GM21717 (cell line): ENCODE data around the gene KAT2B.
"Not testable (repeated sequence)": the region's sequence is repeated elsewhere in the genome, so short reads cannot be mapped to it uniquely, and the experiment has no call there.

Experiments
- ATAC-seq: cut with Tn5 transposase; IDR thresholded peaks from one replicate; pipeline ENCODE4 v1.9.1; 2021; ENCODE audit warnings: mild to moderate bottlenecking, moderate library complexity; ENCODE audit not compliant: unreplicated experiment

The KAT2B gene

DNA sequence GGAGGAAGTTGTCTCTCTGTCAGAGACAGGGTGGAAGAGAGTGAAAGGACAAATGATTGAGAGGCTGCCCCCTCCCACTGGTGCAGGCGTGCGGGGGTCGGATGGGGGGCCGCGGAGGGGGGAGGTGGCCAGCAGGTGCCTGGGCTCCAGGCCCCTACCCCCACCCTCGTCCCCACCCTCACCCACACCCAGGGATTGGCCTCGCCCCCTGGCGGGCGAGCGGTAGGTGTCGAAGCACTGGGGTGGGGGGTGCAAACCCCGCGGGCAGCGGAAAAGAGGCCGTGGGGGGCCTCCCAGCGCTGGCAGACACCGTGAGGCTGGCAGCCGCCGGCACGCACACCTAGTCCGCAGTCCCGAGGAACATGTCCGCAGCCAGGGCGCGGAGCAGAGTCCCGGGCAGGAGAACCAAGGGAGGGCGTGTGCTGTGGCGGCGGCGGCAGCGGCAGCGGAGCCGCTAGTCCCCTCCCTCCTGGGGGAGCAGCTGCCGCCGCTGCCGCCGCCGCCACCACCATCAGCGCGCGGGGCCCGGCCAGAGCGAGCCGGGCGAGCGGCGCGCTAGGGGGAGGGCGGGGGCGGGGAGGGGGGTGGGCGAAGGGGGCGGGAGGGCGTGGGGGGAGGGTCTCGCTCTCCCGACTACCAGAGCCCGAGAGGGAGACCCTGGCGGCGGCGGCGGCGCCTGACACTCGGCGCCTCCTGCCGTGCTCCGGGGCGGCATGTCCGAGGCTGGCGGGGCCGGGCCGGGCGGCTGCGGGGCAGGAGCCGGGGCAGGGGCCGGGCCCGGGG is at the start of gene KAT2B:
Gene KAT2B (plus strand): TSS at position 682 of the 783 bp plus-strand sequence. CDS start 32 bp downstream, at position 714.
- ATAC-seq = peak; percentile 54

DNA sequence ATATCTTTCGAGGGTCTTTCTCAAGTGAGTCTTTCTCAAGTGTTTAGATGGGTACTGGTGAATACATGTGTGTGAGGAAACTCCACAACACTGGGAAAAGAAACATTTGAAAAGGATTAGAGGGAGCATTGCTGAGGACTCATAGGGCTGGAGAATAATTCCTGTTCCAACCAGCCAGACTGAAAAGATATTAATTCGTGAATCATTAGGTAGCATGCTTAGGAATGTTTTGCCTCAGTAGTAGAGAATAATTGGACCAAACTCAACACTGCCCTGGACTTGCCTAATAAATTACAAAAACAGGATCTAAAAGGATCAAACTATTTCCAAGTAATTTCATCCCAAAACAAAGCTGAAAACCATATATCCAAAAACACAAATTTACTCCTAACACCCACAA is 45.5 kb upstream of the KAT2B start:
- no peak for ATAC-seq

DNA sequence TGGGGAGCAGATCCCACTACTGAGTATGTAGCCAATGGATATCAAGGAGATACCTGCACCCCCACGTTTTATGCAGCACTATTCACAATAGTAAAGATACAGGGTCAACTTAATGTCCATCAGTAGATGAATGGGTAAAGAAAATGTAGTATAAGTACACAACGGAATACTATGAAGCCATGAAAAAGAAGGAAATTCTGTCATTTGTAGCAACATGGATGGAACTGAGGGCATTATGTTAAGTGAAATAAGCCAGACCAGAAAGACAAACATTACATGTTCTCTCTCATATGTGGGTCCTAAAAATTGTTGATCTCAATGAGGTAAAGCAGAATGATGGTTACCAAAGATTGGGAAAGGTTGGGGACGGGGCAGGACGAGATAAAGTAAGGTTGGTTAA is 42.7 kb upstream of the KAT2B start:
- ATAC-seq = no peak

DNA sequence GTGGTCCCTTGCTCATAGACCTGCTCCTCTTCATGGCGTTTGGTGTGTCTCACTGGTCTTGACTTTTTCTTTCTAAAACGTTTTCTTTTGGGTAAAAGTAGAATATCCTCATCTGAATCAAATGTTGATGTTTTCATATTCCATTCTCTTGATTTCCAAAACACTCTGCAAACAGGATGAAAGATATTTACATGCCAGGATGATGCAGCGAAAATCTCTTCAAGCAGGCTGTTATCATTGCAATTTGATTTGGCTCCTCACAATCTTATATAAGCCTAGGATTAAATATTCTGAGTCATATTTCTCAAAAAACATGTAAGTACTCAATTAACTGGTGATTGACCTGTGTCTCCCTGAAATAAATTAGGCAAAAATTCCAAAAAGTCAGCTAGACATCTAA is 38.3 kb upstream of the KAT2B start:
- no peak for ATAC-seq

DNA sequence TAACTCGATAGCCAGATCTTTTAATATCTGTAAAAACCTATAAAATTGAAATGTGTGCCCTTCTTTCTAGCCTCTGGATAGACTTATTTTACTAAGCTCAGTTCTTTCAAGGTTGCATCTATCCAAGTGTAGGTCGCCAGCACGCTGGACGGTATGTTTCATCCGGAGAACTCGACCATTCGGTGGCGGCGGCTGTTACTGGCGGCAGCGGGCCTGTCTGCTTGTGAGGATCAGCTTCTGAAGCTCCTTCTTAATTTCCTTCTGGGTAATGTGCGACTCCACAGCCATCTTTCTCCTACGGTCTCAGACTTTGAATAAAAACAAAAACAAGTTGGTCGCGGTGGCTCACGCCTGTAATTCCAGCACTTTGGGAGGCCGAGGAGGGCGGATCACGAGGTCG is 32.3 kb upstream of the KAT2B start:
- no peak for ATAC-seq

DNA sequence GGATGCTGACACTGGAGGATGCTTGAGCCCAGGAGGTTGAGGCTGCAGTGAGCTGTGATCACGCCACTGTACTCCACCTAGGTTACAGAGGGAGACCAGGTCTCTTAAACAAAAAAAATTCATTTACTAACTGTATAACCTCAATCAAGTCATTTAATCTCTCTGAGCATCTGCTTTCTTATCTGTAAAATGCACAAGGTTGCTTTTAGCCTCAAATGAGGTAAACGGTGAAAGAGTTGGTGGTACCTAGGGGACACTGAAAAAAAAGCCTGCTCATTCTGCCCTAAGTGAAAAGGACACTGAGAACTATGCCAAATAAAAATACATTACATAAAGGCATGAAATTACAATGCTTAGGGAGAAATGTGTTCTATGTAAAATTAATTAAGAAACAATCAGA is 31.6 kb upstream of the KAT2B start:
- no peak for ATAC-seq

DNA sequence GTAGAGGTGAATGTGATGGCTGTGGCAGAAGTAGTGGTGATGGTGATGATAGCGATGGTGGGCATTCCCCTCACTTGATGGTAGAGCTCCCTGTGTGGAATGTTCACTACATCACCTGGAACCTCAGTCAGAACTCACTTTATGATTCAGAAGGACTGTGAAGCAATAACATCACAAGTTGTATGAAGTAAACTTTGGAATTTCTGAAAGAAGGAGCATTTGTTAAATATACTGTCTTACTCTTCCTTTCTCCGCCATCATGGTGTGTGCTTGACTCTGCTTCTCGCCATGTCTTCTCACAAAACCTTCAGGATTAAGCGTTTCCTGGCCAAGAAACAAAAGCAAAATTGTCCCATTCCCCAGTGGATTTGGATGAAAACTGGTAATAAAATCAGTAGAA is 28.1 kb upstream of the KAT2B start, which contains the start of gene PP2D1:
Gene PP2D1 (minus strand): TSS at position 101 of the 400 bp plus-strand sequence. CDS start 192 bp downstream, outside the sequence.
- ATAC-seq = no peak

DNA sequence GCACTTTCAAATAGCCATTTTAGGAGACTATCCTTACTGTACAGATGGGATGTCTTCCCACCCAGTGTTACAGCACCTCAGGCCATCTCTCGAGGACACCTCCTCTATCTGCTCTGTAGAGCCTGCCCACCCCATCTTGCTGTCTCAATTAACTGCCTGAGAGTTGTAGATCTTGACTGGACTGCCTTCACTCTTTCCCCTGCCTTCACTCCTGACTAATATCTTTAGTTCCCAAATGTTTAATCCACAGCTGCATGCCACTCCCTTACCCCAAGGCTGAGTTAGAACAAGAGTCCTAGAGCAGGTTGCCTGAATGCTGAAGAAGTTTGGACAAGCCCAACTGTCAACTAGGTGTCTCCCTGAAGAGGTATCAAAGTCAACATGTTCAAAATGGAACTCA is 26.9 kb upstream of the KAT2B start:
- ATAC-seq = no peak

DNA sequence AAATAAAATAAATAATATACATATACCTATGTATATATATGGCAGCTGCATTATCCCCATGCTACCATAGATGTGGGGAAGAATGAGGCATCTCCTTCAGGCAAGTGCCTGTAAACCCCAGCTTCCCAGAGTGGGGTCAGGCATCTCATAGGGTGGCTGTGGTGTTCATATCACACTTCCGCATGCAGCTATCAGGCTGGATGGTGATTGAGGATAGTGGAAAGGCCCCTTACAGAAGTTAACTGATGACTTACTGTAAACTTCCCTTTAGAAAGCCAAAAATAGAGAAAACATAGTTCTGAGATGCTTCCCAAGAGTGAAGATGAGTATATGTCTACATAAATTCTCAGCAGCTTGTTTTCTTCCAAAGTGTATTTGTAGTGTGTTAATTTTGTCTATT is 24.7 kb upstream of the KAT2B start:
- ATAC-seq = no peak

DNA sequence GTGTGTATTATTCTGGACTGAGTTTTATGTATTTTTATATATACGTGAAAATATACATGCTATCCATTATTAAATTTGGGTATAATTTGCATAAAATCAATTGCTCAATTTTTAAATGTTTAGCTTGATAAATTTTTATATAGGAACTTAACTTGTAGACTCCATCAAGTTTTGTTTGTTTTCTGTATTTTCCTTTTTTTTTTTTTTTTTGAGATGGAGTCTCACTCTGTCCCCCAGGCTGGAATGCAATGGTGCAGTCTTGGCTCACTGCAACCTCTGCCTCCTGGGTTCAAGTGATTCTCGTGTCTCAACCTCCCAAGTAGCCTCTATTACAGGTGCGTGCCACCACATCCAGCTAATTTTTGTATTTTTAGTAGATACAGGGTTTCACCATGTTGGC is 24.2 kb upstream of the KAT2B start:
- not testable (repeated sequence) for ATAC-seq

DNA sequence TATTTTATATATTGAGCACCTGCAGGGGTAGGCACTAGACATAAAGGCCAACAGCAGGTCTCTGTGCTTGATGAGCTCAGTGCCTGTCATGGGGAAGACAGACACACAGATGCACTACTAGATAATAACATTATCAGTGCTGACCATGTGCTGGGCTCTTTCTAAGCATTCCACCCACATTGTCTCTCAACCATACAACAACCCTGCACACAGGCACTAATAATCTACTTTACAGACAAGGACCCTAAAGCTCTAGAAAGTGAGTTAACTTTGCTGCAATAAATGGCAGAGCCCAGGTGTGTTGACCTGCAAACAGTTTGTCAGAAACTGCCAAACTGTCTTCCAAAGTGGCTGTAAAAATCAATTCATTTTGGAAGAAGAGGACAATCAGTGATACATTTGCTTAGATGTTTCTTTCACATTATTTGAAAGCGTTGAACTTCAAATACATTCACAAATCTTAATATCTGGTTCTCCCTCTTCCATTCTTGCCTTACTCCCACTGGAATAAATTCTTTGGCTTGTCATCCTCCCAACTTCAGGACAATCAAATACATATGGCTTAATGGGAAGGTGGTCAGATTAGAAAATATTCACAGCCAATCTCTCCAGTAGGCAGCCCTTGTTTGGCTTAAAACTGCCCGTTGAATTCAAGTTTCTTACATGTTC is 17.2 kb upstream of the KAT2B start:
- no peak for ATAC-seq

DNA sequence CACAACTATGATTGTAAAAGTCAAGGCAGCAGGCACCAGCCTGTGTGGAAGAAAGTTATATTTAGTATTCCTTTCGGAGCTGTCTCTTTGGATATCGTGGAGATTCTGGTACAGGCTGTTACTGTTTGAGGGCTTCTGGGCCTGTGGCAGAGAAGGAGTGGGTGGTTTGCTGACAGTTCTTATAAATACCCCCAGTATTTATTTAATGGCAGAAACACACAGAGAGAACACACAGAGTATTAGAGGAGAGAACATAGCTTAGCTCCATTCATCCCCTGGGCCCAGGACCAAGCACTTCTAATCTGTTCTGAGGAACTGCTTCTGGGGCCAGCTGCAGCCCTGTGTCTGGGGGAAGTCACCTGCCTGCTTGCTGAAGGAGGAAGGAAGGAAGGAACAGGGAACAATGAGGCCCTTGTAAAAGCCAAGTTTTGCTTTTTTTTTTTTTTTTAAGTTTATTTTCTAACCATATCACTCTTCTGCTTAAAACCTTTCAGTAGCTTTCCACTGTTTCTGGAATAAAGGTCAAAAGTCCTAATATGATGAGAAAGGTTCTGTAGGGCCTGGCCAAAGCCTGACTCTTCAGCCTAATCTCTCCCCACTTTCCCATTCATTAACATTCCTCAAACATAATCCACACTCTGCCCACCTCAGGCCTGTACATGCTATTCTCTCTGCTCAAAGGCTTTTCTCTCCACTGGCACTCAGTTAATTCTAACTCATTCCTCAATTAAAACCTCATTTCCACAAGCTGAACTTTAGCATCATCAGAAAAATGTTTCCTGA is 16.4 kb upstream of the KAT2B start:
- no peak for ATAC-seq

DNA sequence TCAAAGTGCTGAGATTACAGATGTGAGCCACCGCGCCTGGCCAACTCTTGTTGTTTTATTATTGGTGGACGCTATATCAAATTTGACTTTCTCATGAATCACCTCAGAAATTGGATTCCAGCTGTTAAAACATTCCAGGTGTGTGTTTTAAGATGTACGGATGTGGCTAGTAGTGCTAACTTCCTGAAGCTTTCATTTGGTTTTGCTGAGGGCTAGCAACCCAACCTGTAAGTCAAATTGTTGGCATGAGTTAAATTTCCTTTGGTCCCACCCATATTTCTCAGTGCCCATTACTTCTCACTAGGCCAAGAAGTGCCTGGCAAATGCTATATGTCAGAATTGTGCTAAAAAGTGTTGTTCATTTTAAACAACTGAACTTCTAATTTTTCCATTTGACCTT is 13.1 kb upstream of the KAT2B start:
- ATAC-seq = no peak

DNA sequence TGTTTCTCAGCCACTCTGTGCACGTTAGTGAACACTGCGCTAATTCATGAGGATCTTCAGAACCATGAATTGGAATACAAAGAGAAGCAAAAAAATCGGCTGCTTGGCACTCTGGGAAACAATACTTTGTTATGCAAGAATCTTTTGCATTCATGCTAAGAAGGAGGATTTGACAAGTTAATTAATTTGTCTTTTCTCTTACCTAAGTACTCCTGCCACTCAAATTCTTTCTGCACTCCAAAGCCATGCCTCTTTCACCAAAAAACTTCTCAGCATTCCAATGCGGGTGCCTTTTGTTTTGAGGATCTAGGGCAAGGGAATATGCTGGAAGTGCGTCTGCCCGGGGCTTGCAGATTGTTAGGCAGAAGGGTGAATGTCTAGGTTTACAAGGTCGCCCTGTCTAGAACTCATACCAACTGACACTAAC is 11.3 kb upstream of the KAT2B start:
- no peak for ATAC-seq

DNA sequence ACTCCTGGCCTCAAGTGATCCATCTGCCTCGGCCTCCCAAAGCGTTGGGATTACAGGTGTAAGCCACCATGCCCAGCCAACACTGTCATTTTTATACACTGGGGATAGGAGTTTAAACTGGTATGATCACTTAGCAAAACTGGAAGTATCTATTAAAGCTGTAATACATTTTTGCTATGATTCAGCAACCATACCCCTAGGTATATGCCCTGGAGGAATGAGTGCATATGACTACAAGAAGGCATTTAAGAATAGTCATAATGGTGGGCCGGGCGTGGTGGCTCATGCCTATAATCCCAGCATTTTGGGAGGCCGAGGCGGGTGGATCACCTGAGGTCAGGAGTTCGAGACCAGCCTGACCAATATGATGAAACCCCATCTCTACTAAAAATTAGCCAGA is 8.3 kb upstream of the KAT2B start:
- not testable (repeated sequence) for ATAC-seq

DNA sequence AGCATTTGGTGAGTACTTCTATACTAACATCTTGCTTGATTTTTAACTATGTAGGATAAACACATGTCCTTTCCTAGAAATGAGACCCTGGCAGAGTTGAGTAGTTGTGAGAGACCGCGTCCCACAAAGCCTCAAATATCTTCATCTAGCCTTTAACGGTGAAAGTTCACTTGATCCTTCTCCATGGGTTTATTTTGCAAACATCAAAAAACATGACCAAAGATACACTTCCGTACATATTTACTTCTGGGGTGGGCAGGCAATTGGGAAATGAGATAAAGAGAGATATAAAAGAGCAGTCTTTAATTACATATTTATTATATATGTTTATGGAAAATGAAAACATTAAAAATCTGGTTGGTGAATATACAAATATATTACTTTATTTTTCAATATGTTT is 5.2 kb upstream of the KAT2B start:
- no peak for ATAC-seq

DNA sequence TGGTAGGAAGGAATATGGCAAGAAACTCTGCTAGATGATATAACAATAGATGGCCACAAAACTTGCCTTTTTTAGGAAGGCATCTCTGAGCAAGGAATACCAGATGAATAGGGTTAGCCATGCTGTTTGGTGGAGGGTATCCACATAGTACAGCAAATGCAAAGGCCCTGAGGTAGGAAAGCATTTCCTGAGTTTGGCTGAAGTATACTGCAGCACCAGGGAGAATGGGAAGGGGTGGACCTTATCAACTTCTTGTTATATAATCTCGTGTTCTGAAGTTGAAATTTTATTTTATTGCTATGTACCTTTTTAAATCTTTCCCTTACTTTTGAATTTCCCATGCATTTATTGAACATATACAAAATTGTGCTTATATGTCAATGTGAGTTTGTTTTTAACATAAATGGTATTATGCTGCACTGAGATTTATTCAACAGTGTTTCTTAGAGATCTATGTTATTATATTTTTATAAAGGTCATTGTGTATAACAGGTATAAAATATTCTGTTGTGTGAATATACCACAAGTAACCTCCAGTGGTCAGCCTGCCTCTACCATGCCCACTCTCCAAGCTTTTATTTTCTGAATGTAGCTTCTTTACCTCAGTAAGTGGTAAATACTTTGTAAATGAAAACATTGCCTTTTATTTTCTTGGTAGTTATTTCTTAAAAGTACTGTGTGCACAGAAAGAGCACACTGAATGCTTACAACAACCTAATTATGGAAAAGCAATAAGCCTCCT is 2.8 kb upstream of the KAT2B start:
- no peak for ATAC-seq

DNA sequence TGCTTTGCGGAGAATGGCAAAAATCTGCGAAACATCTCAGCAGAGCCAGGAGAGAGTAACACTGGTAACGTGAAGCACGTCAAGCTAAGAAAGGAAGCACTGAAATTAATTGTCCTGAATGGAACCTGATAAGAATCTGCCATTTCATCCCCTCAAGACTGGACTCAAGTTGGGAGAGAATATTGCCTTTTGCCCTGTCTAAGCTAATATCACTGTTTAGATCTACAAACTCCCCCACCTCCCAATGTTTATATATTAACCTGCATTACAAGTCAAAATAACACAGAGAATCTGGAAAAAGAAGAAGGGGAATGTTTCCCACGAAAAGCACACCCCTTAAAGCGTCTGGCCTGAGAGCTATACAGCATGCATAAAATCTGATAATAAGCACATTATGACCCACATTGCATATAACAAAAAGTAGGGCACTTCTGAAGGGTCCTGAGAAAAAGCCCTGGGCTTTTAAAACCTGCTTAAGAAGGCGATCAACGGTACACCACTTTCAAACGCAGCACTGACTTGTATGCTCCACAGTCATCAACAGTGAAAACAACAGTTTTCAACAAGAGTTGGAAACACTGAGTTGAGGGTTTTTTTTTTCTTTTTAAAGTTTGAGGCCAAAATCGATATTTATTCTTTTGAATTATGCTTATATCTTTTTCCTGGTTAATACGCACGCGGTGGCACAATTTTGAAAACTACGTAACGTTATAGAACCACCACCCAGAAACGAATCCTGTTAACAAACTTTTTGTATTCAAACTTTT is 1.4 kb upstream of the KAT2B start:
- ATAC-seq = no peak

DNA sequence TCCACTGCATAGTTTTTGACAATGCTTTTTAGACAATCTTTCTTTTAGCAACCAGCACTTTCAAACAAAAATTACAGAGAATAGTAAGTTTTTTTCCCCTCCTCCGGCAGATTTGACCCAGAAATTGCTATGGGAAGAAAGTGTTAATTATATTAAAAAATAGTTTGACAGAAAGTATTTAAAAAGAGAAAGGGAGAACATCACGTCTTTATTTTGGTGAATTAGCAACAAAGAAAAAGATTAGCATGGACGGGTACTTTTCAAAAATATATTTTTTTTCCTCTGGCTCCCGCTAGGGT is 831 bp upstream of the KAT2B start:
- ATAC-seq = no peak

DNA sequence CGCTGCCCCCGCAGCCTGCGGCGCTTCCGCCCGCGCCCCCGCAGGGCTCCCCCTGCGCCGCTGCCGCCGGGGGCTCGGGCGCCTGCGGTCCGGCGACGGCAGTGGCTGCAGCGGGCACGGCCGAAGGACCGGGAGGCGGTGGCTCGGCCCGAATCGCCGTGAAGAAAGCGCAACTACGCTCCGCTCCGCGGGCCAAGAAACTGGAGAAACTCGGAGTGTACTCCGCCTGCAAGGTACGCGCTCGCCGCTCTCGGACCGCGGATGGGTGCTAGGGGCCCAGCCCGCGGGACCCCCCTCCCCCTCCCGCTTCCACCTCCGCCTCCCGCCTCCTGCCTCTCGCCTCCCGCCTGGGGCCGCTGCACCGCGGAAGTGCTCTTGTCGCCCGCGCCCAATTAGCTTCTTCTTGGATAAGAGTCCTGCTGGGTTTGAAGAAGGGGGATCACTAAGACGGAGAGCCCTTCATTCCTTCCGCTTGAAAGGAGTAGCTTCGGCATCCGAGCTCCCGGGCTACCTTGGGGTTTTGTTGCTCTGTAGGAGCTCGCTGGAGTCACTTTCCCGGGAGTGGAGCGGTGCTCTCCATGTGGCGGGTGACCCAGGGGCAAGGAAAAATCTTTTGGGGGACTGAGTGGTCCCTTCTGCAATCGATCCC is 426 bp downstream of the KAT2B start:
- peak; percentile 37 for ATAC-seq
